CD4-positive, alpha-beta T cell treated with Interleukin-1 beta for 1 hour (primary cell): ENCODE data around the gene CASR.

Experiments used
- DNase-seq, 2 donors: peaks; one replicate each; pipeline ENCODE4 v3.0.0-alpha.2; 2020 to 2022

The CASR gene

GRCh38 chr3:122307976-122308375 is 124.5 kb downstream of the CASR start:
- DNase-seq: no peak

- no peak for DNase-seq
Observed at GRCh38 chr3:122310361-122310760, 126.9 kb downstream of the CASR start.

GRCh38 chr3:122312826-122313225 is 129.4 kb downstream of the CASR start:
- no peak for DNase-seq

GRCh38 chr3:122313281-122313680 is 129.8 kb downstream of the CASR start:
- no peak for DNase-seq

- no peak for DNase-seq
Observed at GRCh38 chr3:122314228-122314876, 130.9 kb downstream of the CASR start.

GRCh38 chr3:122315619-122316018 is 132.2 kb downstream of the CASR start:
- DNase-seq: no peak

GRCh38 chr3:122316368-122316767 is 132.9 kb downstream of the CASR start:
- DNase-seq: no peak

- no peak for DNase-seq
Observed at GRCh38 chr3:122318620-122319019, 135.2 kb downstream of the CASR start.

- DNase-seq: peak; percentile 27 to 44
Observed at GRCh38 chr3:122322095-122323075, 138.9 kb downstream of the CASR start.

GRCh38 chr3:122324871-122325323 is 141.4 kb downstream of the CASR start, which contains the start of gene CSTA:
Gene CSTA (plus strand): TSS chr3:122325248. CDS start chr3:122325293, 45 bp downstream.
- DNase-seq: no peak

- no peak for DNase-seq
Observed at GRCh38 chr3:122325769-122326168, 142.3 kb downstream of the CASR start.

- no peak for DNase-seq
Observed at GRCh38 chr3:122331886-122332285, 148.4 kb downstream of the CASR start.

GRCh38 chr3:122332551-122332950 is 149.1 kb downstream of the CASR start:
- DNase-seq: no peak
